Measurements from ENCODE around the gene CLDN24.
"Not testable (repeated sequence)": the region's sequence is repeated elsewhere in the genome, so short reads cannot be mapped to it uniquely, and the experiment has no call there.

The CLDN24 gene

DNA sequence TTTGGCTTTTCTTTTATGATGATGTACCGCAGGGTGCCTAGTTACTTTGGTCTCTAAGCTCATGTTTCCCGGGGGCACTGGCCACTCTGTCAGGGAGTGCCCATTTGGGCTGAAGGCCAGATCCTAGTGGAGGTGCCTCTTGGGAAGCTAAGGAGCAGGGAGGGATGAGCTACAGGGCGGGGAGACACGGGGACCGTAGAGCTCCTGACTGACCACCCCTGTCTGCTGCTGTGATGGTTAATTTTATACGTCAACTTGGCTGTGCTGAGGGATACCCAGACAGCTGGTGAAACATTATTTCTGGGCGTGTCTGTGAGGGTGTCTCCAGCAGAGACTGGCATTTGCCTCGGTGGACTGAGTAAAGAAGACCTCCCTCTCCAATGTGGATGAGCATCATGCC, 24.9 kb upstream of the CLDN24 start:
- no peak for DNase-seq (ENCODE audit: low spot score)

DNA sequence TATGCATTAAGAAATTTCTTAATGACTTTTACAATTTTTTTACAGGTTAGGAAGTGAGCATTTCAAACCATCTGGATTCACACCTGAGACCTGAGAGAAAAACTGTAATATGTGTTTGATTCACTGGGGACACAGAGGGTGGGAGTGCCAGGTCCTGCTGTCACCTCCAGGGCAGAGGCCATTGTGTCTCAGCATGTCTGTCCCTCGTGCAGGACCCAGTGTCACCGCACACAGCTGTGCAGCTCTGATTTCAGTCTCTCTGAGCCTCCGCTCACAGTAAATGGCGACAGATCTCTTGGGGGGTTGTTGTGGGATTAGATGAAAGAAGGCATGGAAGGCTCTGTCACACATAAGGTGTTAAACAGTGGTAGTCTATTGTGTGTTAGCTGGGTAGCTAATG, 23.0 kb upstream of the CLDN24 start:
- DNase-seq (ENCODE audit: low spot score): no peak

DNA sequence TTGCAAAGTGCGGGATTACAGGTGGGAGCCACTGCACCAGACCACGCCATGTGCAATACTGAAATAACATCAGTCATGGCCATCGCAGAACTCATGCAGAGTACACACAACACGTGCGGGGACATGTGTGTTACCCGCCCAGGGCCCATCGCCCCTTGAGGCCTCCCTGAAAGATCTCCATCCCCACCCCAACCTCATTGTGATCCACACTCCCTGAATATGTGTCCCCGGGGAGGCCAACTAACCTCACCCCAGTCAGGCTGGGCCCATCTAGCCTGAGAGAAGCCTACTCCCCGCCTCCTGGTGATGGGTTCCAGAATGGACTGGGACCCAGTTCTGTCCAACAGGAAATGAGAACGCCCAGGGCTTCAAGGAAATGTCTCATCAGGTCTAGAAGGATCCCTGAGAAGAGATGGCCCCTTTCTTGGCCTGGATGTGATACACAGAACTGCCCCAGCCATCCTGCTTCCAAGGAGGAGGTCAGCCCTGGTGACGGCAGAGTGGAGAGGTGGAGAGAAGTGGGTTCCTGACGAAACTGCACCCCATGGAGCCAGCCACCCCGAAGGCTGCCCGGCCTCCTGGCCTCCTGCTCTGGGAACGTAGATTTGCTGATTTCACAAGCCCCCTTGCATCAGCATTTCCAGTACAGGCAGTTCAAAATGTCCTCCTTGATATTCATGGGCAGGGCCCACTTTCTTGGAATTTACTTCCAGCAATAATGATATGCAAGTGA, 22.5 kb upstream of the CLDN24 start:
- DNase-seq (ENCODE audit: low spot score): no peak

DNA sequence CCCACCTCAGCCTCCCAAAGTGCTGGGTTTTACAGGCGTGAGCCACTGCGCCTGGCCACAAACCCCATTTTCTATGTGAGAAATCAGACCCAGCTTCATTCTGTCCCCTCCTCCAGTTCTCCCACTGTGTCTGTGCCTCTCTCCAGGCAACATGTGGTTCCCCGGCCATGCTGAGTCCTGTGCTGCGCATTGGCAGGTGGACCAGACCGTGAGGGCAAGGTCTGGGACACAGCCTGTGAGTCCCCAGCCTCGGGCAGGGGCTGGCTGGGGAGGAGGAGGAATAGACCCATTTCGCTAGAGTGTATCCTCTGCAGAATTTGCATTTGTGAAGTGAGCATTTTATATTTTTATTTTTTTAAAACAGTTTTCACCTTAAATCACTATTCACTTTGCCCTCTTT, 21.5 kb upstream of the CLDN24 start:
- no peak for DNase-seq (ENCODE audit: low spot score)

DNA sequence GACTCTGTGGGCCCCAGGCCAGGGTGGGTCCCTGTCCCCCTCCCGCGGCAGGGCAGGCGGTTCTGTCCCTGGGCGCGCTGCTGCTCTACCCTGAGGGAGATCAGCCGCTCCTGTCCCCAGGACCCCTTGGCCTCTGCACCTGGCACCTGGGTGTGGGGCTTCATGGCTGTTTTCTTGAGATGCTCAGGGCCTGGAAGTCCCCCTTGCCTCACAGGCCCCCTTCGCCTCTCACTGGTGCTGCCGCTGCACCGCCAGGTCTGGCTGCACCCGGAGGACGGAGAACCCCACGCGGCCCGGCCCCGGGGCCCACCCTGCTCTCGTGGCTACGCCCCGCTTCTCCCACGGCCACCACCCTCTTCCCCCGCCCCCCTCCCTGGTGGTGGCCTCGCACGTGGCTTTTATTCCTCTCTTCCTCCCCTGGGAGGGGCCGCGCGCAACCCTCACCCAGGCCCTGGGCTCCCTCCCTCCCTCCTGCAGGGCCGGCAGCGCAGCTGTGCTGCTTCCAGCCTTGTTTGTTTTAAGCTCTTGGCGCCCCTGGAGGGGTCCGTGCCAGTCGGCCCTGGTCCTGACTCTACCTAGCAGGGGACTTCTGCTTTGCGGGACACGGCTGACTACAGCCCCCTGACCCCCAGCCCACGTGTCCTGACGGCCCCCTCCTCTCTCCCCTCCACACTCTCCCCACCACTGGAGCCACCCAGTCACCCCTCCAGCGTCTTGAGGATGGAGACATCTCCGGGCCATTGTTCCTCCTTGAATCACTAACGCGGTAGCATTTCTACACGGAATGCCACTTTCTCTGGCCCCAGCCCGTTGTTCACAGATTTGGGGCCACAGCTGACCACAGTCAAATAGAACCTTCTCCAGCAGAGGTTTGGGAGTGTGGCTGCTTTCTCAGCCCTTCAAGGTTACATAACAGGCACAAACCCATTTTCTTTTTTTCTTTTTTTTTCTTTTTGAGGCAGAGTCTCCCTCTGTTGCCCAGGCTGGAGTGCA, 20.6 kb upstream of the CLDN24 start:
- DNase-seq (ENCODE audit: low spot score): no peak

DNA sequence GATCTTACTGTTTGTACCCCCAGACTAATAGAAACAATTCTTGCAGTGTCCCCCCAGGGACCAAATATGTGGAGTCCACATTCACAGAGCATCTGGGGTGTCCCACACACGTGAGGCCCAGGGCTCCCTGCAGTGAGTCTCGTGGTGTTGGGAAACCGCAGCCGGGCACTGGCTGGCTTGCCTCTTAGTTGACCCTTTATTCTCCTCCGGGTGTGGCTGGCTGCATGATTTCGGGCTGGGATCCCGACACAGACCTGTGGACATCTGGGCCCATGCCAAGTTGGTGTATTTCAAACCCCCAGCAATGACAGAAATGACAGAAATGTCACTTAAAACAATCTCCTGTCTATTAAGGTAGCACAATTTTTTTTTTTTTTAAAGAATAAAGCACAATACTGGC, 15.6 kb upstream of the CLDN24 start:
- no peak for DNase-seq (ENCODE audit: low spot score)

DNA sequence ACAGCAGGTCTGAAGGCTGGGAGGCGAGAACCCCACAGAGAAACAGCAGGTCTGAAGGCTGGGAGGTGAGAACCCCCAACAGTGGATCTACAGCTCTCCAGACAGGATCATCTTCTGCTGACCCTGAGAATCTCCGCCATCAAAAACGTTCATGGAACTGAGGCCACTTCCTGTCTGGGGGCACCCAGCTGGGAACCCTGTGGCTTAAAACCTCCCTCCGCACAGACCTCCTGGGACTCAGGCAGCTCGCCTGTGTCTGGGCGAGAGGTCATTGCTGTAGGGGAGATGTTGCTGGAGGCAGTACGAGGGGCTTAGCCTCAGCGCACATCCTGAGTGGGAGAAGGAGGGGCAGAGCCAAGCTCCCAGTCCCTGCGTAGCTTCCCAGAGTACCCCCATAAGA, 15.1 kb upstream of the CLDN24 start:
- no peak for DNase-seq (ENCODE audit: low spot score)

DNA sequence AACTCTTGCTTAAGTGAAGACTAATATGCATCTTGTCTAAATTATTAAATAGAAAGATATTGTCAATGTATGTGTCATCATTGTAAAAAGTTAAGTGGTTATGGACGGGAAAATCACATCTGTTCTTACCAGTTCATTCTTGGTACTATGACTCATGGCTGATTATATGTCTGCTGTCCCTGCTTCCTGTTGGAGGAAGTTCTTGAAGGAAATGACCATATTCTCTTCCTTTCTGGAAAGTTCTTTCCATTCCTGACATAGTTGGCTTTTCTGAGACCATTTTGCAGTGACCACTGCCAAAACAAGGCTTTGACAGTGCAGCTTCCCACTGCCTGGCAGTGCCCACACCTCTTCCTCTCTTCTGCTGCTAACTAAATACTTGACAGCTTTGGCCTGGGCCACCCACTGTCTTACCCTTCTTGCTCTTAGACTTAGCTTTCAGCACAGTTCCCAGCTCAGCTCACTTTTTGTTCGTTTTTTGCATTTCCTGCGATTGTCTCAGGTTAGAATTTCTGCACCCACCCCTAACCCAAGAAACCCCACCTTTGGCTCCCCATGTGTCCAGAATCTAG, 13.2 kb upstream of the CLDN24 start:
- DNase-seq (ENCODE audit: low spot score): no peak

DNA sequence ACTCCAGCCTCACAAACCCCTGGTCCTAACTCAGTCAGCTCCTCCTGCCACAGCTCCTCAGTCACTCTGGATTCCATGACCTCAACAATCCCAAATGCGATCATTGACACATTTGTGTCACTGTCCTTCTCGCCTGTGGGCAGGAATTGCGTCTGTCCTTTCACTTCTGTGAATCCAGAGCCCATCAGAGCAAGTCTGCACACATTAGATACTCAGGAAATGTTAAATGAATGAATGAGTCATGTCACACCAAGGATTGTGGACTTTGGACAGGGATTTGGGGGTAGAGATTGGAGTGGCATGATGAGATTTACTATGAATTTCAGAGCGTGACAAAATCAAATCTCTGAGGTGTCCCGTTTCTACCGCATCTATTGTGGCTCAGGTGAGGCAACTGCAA, 11.8 kb upstream of the CLDN24 start:
- DNase-seq (ENCODE audit: low spot score): peak; percentile 10

DNA sequence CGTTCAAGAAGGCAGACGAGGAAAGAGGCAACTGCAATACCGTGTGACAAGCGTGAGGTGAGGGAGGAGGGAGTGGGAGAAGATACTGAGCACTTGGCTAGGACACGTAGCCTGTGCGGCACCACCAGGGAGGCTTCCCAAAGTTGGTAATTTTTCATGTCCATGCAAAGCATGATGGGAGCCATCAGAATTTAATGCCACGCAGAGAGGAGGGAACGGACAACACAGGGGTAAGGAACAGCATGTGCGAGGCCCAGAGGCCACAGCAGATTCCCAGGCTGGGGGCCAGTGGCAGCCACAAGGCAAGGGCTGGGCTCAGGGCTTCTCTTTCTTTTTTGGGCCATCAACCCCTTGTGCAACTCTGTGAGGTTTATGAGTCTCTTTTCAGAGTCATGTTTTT, 11.0 kb upstream of the CLDN24 start:
- DNase-seq (ENCODE audit: low spot score): no peak

DNA sequence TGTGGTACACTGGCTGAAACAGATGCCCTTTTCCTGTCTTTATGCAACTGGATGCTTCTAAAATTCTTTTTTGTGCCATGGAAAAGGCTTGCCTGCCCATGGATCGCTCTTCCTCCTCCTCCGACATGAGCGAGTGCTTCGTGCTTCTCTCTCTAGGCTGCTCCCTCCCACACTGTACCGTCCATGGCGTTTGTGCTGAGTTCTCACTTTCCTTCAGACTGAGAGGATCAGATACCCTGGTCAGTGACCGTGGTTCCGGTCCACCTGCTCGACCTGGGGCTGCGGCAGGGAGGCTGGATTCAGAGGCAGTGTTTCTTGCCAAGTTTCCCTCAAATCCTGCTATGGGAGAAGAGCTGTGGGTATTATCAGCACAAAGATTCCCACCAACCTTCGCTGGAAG, 10.2 kb upstream of the CLDN24 start:
- no peak for DNase-seq (ENCODE audit: low spot score)

DNA sequence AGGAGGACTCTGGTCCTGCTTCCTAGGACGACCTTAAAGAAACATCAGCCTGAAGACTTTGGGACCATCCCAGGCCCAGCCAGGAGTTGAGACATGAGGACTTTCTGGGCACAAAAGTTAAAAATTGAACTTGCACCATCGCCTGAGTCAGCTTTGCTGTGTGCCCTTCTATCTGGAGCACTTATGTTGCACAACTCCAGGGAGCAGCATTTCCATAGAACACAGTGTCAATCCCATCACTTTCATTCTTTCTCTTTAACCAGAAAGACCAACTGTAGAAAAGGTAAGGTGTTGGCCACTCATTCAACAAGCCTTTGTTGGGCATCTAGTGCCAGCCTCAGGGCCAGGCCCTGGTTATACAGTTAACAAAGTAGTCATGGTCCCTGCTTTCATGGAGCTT, 8.6 kb upstream of the CLDN24 start:
- no peak for DNase-seq (ENCODE audit: low spot score)

DNA sequence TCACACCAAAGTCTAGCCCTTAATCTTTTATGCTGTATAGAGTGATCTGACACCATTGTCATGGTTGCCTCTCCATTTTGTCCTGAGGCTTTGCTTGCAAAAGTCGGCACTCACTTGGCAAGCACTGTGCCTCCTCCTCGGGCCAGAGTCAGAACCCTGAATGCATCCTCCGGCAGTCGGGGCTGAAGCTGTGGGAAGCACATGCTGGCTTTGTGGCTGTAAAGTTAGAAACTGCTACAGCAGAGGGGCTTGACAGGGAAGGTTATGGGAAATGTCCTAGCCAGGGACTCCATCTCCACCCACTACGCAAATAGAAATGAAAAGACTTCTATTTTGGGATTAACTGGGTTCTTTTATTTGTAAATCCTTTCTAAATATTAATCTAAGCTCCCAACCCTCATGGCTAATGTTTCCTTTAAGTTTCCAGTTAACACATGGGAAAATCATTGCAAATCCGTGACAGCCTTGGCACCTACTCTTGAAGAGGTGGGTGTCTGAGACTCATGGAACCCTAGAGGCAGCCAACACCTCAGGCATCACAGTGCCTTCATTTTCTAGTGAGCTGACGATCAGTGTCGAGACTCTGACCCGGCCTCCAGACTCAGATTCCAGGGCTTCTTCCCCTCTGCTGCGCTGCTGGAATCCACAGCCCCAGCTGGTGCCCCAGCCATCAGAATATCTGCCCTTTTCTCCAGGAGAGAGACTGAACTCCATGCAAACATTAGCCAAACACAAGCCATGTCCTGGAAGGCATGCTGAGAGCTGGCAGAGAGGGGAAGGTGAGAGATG, 7.9 kb upstream of the CLDN24 start:
- DNase-seq (ENCODE audit: low spot score): no peak

DNA sequence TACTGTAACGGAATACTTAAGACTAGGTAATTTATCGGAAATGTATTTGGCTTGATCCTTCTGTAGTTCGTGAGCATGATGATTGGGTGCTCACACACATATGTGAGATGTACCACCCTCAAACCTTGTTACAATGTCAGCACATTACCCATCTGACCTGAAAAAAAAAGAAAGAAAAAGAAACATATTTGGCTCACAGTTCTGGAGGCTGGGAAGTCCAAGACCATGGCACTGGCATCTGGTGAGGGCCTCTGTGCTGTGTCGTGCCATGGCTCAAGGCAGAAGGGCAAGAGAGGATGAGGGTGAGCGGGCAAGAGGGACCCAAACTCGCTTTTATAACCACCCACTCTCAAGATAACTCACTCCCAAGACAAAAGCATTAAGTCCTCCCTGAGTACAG, 7.0 kb upstream of the CLDN24 start:
- DNase-seq (ENCODE audit: low spot score): no peak

DNA sequence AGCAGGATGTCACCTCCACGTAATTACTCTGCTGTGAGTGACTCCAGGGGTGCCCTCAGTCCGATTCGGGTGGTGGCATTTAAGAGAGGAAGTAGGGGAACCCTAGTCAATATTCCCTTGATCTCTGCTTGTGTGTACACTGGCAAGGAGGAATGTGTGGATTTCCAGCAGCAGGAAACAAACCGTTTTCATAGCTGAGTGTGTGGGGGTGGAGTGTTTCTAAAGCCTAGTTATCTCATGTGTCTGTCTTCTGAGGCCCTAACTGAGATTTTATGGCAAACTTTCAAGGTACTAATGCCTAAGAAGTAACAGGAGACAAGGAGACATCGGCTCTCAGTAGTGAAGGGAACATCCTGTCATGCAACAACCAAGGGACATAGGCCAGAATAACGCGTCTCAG, 6.6 kb upstream of the CLDN24 start:
- no peak for DNase-seq (ENCODE audit: low spot score)

DNA sequence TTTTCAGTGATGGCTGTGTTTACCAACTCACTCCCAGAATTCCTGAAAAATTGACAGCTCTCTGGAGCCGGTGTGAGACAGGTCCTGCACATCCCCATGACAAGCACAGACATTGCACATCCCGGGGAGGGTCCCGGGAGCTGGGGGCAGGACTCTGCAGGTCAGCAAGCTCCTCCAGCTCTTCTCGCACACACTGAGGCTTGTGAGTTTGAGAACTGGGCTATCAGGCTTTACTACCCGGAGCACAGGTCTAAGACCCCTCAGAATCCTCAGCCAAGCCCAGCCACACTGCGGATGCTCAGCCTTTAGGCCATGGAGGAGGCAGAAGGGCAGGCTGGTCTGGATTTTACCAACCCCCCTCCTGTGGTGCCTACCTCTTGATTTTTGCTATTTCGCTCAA, 5.6 kb upstream of the CLDN24 start:
- no peak for DNase-seq (ENCODE audit: low spot score)

DNA sequence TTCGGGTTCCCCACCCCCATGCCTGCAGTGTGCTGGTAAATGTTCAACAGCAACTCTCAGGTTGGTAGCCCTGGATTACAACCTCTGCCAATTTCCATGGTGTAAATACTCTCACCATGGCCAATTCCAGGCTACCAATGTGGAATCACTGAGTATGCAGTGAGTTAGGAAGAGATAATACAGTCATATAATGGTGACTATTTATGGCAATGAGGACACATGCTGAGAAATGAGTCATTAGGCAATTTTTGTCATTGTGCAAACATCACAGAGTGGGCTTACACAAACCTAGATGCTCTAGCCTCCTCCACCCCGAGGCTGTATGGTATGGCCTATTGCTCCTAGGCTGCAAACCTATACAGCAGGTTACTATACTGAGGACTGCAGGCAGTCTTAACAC, 4.6 kb upstream of the CLDN24 start:
- DNase-seq (ENCODE audit: low spot score): no peak

DNA sequence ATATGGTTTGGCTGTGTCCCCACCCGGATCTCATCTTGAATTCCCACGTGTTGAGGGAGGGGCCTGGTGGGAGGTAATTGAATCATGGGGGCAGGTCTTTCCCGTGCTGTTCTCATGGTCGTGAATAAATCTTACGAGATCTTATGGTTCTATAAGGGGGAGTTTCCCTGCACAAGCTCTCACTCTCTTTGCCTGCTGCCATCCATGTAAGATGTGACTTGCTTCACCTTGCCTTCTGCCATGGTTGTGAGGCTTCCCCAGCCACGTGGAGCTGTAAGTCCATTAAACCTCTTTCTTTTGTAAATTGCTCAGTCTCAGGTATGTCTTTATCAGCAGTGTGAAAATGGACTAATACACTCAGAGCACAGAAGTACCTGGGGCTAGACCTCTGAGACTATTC, 4.2 kb upstream of the CLDN24 start:
- DNase-seq (ENCODE audit: low spot score): not testable (repeated sequence)

DNA sequence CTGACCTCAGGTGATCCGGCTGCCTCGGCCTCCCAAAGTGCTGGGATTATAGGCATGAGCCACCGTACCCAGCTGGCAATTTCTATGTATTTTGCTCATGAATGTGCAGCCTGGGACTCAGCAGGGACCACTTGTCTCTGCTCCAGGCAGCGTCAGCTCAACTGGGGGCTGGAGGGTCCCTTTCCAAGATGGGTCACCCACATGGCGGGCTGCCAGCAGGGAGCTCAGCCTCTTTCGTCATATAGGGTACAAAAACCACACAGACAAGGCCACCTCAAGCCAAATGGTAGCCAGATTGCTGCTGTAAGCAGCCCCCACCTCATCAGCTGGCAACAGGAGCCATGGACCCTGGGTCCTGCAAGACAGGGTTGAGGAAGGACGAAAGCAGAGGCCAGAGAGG, 2.4 kb upstream of the CLDN24 start:
- DNase-seq (ENCODE audit: low spot score): no peak

DNA sequence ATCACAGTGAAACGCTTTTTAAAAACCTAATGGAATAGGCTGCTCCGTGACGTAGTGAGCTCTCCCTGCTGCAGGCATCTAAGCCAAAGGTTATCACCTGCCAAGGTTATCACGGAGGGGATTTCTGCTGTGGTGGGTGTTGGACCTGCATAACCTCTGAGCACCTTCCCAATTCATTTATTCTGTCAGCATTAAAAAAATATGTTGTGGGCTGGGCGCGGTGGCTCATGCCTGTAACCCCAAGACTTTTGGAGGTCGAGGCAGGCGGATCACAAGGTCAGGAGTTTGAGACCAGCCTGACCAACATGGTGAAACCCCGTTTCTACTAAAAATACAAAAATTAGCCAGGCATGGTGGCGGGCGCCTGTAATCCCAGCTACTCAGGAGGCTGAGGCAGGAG, 1.8 kb upstream of the CLDN24 start:
- not testable (repeated sequence) for DNase-seq (ENCODE audit: low spot score)

DNA sequence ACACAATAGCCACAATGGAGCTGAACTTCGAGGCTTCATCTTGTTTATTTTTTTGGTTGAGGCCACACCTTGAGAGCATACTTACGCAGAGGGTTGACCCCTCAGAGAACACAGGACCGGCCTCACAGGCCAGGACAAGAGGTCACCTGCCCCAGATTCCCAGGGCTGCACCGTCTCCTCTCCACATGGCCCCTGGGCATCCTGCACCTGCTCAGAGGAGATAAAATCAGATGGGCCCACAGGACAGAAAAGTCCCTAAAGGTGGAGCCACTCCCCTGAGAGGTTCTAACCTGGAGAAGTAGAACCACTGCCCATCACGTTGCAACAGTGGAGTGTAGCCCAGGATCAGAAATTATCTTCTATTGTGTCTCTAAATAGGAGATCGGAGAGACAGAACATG, 1.1 kb upstream of the CLDN24 start:
- DNase-seq (ENCODE audit: low spot score): no peak

DNA sequence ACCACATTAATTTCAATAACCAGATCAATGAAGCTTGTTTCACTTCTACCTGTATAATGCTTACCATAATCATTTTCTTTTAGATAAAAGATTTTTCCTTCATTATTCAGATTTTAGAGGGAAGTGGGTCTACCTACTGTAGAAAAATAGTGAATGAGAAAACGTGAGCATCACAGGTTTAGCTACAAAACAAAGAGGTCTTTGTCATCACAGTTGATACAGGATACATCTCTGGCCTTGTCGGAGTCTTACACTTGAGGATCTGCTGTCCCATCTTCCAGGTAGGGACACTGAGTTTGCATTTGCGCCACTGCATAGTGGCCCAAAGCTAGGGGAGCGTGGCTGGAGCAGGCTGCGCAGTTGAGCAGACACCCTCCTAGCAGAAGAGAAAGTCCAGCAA, 710 bp downstream of the CLDN24 start:
- DNase-seq (ENCODE audit: low spot score): no peak

All from HuH-7 (cell line).